Right lobe of liver (tissue), 4 donors: ENCODE data around the gene RARG.

Experiments used
- POLR2A ChIP-seq: fragments of 450-650 bp; IDR thresholded peaks from one replicate; pipeline ENCODE4 v1.6.1; 2017; ENCODE audit warnings: antibody characterized with exemption, mild to moderate bottlenecking
- TF ChIP-seq, protein P1 (sequence below), 4 donors: fragments of 200-600 bp in 3 of 4; fragments of 450-650 bp in 1 of 4; IDR thresholded peaks; one replicate each; pipeline versions ENCODE4 v1.5.1 to v1.8.0; 2016 to 2022; ENCODE audit warnings: antibody characterized with exemption in 4 of 4, mild to moderate bottlenecking in 2 of 4
- donor health status: DM: no; HTN: no; CAD: no.
- donor health status: DM: no; HTN: no; CAD: no.
- donor health status: DM: no; HTN: yes; CAD: no.

GRCh38 chr12:53215497-53215896, 16.5 kb downstream of the RARG start:
- no peak for TF ChIP-seq POLR2A
- TF ChIP-seq, protein P1, sequence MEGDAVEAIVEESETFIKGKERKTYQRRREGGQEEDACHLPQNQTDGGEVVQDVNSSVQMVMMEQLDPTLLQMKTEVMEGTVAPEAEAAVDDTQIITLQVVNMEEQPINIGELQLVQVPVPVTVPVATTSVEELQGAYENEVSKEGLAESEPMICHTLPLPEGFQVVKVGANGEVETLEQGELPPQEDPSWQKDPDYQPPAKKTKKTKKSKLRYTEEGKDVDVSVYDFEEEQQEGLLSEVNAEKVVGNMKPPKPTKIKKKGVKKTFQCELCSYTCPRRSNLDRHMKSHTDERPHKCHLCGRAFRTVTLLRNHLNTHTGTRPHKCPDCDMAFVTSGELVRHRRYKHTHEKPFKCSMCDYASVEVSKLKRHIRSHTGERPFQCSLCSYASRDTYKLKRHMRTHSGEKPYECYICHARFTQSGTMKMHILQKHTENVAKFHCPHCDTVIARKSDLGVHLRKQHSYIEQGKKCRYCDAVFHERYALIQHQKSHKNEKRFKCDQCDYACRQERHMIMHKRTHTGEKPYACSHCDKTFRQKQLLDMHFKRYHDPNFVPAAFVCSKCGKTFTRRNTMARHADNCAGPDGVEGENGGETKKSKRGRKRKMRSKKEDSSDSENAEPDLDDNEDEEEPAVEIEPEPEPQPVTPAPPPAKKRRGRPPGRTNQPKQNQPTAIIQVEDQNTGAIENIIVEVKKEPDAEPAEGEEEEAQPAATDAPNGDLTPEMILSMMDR (IDR thresholded peaks at IDR 0.05) = no peak
